ENCODE data around the gene SLC22A2. TPM values are rescaled to one million over a fixed set of nuclear protein-coding genes. Genes with fewer than 3 reads are reported as not detected.

Gene SLC22A2
- total and polyA plus RNA-seq, 4 donors, result not detected

GRCh38 chr6:160190973-160191372, 67.6 kb downstream of the SLC22A2 start:
- Histone ChIP-seq H3K27ac (ENCODE audit: low read depth in 1 of 2, low read length in 2 of 2) (no peak overlapping the region), H3K36me3 (ENCODE audit: control insufficient read depth in 4 of 4, insufficient read depth in 3 of 4, low read depth in 1 of 4, low read length in 3 of 4) (no peaks in the 10 kb centered on the region), H3K9me3 (ENCODE audit: control insufficient read depth in 4 of 4, low read length in 3 of 4) (peaks cover 0 to 10% (median 2%) of the 10 kb centered on the region in 4 donors), H3K9ac (ENCODE audit: low read depth in 1 of 2, low read length in 2 of 2) (no peak overlapping the region), H3K4me1 (ENCODE audit: control insufficient read depth in 4 of 4, insufficient read depth in 4 of 4, low read length in 3 of 4) (no peaks in the 10 kb centered on the region), H3K4me3 (ENCODE audit: low read depth in 1 of 3, low read length in 3 of 3) (no peak overlapping the region), H3K27me3 (ENCODE audit: control insufficient read depth in 4 of 4, insufficient read depth in 4 of 4, low read length in 3 of 4) (no peaks in the 10 kb centered on the region)
- no peak for DNase-seq (ENCODE audit: low spot score)
- TF ChIP-seq HNF4G (IDR thresholded peaks at IDR 0.05) (no peak), GABPA (IDR thresholded peaks at IDR 0.05 in 1 of 2, conservative IDR thresholded peaks at IDR 0.05 in 1 of 2) (no peak), RXRA (IDR thresholded peaks at IDR 0.05) (no peak), EGR1 (IDR thresholded peaks at IDR 0.05; ENCODE audit: low read depth in 2 of 2) (no peak), FOXA2 (IDR thresholded peaks at IDR 0.05) (no peak), NR2F2 (IDR thresholded peaks at IDR 0.05) (no peak)

- no peak overlapping the region for H3K4me3 ChIP-seq (ENCODE audit: low read depth in 1 of 3, low read length in 3 of 3)
- TF ChIP-seq RXRA (IDR thresholded peaks at IDR 0.05) (no peak), ATF3 (IDR thresholded peaks at IDR 0.05) (no peak), YY1 (IDR thresholded peaks at IDR 0.05) (no peak), FOXA1 (IDR thresholded peaks at IDR 0.05) (no peak), HNF4A (conservative IDR thresholded peaks at IDR 0.05) (no peak), CTCF (IDR thresholded peaks at IDR 0.05; ENCODE audit: low read depth, low read length, missing input control) (no peak), TAF1 (conservative IDR thresholded peaks at IDR 0.05) (no peak), JUND (IDR thresholded peaks at IDR 0.05) (no peak), FOXA2 (IDR thresholded peaks at IDR 0.05) (no peak), NR2F2 (IDR thresholded peaks at IDR 0.05) (no peak), EGR1 (IDR thresholded peaks at IDR 0.05; ENCODE audit: low read depth in 2 of 2) (no peak), SP1 (IDR thresholded peaks at IDR 0.05) (no peak), ZBTB33 (IDR thresholded peaks at IDR 0.05) (no peak)
- no peaks in the 10 kb centered on the region for H3K27me3 ChIP-seq (ENCODE audit: control insufficient read depth in 4 of 4, insufficient read depth in 4 of 4, low read length in 3 of 4)
- no peaks in the 10 kb centered on the region for H3K36me3 ChIP-seq (ENCODE audit: control insufficient read depth in 4 of 4, insufficient read depth in 3 of 4, low read depth in 1 of 4, low read length in 3 of 4)
- H3K9me3 ChIP-seq (ENCODE audit: control insufficient read depth in 4 of 4, low read length in 3 of 4), result peaks cover 0 to 9% (median under 1%) of the 10 kb centered on the region in 4 donors
- H3K27ac ChIP-seq (ENCODE audit: low read depth in 1 of 2, low read length in 2 of 2), result no peak overlapping the region
- no peak overlapping the region for H3K9ac ChIP-seq (ENCODE audit: low read depth in 1 of 2, low read length in 2 of 2)
- 74% methylated on average over 1 of the region's 1 CpG for WGBS
- no peak for DNase-seq (ENCODE audit: low spot score)
- no peaks in the 10 kb centered on the region for H3K4me1 ChIP-seq (ENCODE audit: control insufficient read depth in 4 of 4, insufficient read depth in 4 of 4, low read length in 3 of 4)
Measured at GRCh38 chr6:160190081-160190480, 68.5 kb downstream of the SLC22A2 start.

GRCh38 chr6:160188773-160189172, 69.8 kb downstream of the SLC22A2 start:
- H3K27ac ChIP-seq (ENCODE audit: low read depth in 1 of 2, low read length in 2 of 2), result no peak overlapping the region
- TF ChIP-seq ZBTB33 (IDR thresholded peaks at IDR 0.05), result no peak
- no peak for TF ChIP-seq RXRA (IDR thresholded peaks at IDR 0.05)
- TF ChIP-seq CTCF (IDR thresholded peaks at IDR 0.05; ENCODE audit: low read depth, low read length, missing input control), result no peak
- no peak for TF ChIP-seq EGR1 (IDR thresholded peaks at IDR 0.05; ENCODE audit: low read depth in 2 of 2)
- no peak for TF ChIP-seq GABPA (IDR thresholded peaks at IDR 0.05 in 1 of 2, conservative IDR thresholded peaks at IDR 0.05 in 1 of 2)
- no peak overlapping the region for H3K9ac ChIP-seq (ENCODE audit: low read depth in 1 of 2, low read length in 2 of 2)
- H3K4me1 ChIP-seq (ENCODE audit: control insufficient read depth in 4 of 4, insufficient read depth in 4 of 4, low read length in 3 of 4), result no peaks in the 10 kb centered on the region
- H3K27me3 ChIP-seq (ENCODE audit: control insufficient read depth in 4 of 4, insufficient read depth in 4 of 4, low read length in 3 of 4), result no peaks in the 10 kb centered on the region
- DNase-seq (ENCODE audit: low spot score), result no peak
- H3K4me3 ChIP-seq (ENCODE audit: low read depth in 1 of 3, low read length in 3 of 3), result no peak overlapping the region
- WGBS, result 84% methylated on average over 1 of the region's 1 CpG
- H3K36me3 ChIP-seq (ENCODE audit: control insufficient read depth in 4 of 4, insufficient read depth in 3 of 4, low read depth in 1 of 4, low read length in 3 of 4), result no peaks in the 10 kb centered on the region
- H3K9me3 ChIP-seq (ENCODE audit: control insufficient read depth in 4 of 4, low read length in 3 of 4), result peaks cover 0 to 4% (median 0%) of the 10 kb centered on the region in 4 donors

All from liver (tissue), 9 donors.